ENCODE data around the gene SPEF1. TPM values are rescaled to one million over a fixed set of nuclear protein-coding genes. Genes with fewer than 3 reads are reported as not detected.

Gene SPEF1
- total RNA-seq, 1 experiment from 2014 or later = not detected

GRCh38 chr20:3760655-3761348, 20.4 kb downstream of the SPEF1 start:
- Mint-ChIP-seq H3K4me1 (ENCODE audit: insufficient read depth, unreplicated experiment) (peaks cover 2% of the 10 kb centered on the region), H3K4me3 (ENCODE audit: unreplicated experiment) (no peak overlapping the region), H3K36me3 (ENCODE audit: insufficient read depth, unreplicated experiment) (peaks cover 20% of the 10 kb centered on the region), H3K27ac (ENCODE audit: low read depth, unreplicated experiment) (no peak overlapping the region), H3K9me3 (ENCODE audit: unreplicated experiment) (no peaks in the 10 kb centered on the region), H3K27me3 (ENCODE audit: insufficient read depth, unreplicated experiment) (no peaks in the 10 kb centered on the region)
- intact Hi-C loops (cut with micrococcal nuclease) = no loop called here
- ChIA-PET CTCF (interaction anchor here (0.7 to 2.2 kb wide), 6 partner anchors 8 to 78 kb away, joined by 3 to 8 read pairs (median 6); partner anchors contain the start of gene SPEF1), POLR2A (no interaction called here)
- DNase-seq (ENCODE audit: unreplicated experiment) = no peak
- TF ChIP-seq CTCF (IDR thresholded peaks at IDR 0.05; ENCODE audit: unreplicated experiment) = no peak
- no TSS peak for BruUV-seq (replicated peaks)

- H3K4me3 Mint-ChIP-seq (ENCODE audit: unreplicated experiment) = no peak overlapping the region
- no peak for TF ChIP-seq CTCF (IDR thresholded peaks at IDR 0.05; ENCODE audit: unreplicated experiment)
- H3K36me3 Mint-ChIP-seq (ENCODE audit: insufficient read depth, unreplicated experiment) = peaks cover 26% of the 10 kb centered on the region
- no peaks in the 10 kb centered on the region for H3K9me3 Mint-ChIP-seq (ENCODE audit: unreplicated experiment)
- H3K27ac Mint-ChIP-seq (ENCODE audit: low read depth, unreplicated experiment) = no peak overlapping the region
- H3K27me3 Mint-ChIP-seq (ENCODE audit: insufficient read depth, unreplicated experiment) = no peaks in the 10 kb centered on the region
- DNase-seq (ENCODE audit: unreplicated experiment) = no peak
- BruUV-seq (replicated peaks) = no TSS peak
- ChIA-PET POLR2A (interaction anchor here (0.5 kb wide), 1 partner anchor 80 kb away, joined by 3 read pairs; no protein-coding TSS in a partner anchor), CTCF (interaction anchor here (0.6 to 2.2 kb wide), 5 partner anchors 9 to 79 kb away, joined by 3 to 8 read pairs (median 6); partner anchors contain the start of gene SPEF1)
- intact Hi-C loops (cut with micrococcal nuclease) = no loop called here
- no peaks in the 10 kb centered on the region for H3K4me1 Mint-ChIP-seq (ENCODE audit: insufficient read depth, unreplicated experiment)
Observed at GRCh38 chr20:3759884-3760283, 21.4 kb downstream of the SPEF1 start.

GRCh38 chr20:3759316-3759823, 21.9 kb downstream of the SPEF1 start:
- H3K4me3 Mint-ChIP-seq (ENCODE audit: unreplicated experiment) = no peak overlapping the region
- no peaks in the 10 kb centered on the region for H3K27me3 Mint-ChIP-seq (ENCODE audit: insufficient read depth, unreplicated experiment)
- no TSS peak for BruUV-seq (replicated peaks)
- no peak for TF ChIP-seq CTCF (IDR thresholded peaks at IDR 0.05; ENCODE audit: unreplicated experiment)
- H3K36me3 Mint-ChIP-seq (ENCODE audit: insufficient read depth, unreplicated experiment) = peaks cover 26% of the 10 kb centered on the region
- no peaks in the 10 kb centered on the region for H3K9me3 Mint-ChIP-seq (ENCODE audit: unreplicated experiment)
- no peak for DNase-seq (ENCODE audit: unreplicated experiment)
- ChIA-PET POLR2A (interaction anchor here (0.5 kb wide), 1 partner anchor 81 kb away, joined by 3 read pairs; no protein-coding TSS in a partner anchor), CTCF (interaction anchor here (0.6 to 2.2 kb wide), 5 partner anchors 10 to 79 kb away, joined by 3 to 8 read pairs (median 6); partner anchors contain the start of genes AP5S1 and SPEF1)
- intact Hi-C loops (cut with micrococcal nuclease) = no loop called here
- no peak overlapping the region for H3K27ac Mint-ChIP-seq (ENCODE audit: low read depth, unreplicated experiment)
- no peaks in the 10 kb centered on the region for H3K4me1 Mint-ChIP-seq (ENCODE audit: insufficient read depth, unreplicated experiment)

GRCh38 chr20:3758566-3758965, 22.7 kb downstream of the SPEF1 start:
- CTCF ChIA-PET = interaction anchor here (0.7 to 2.2 kb wide), 4 partner anchors 8 to 82 kb away, joined by 3 to 6 read pairs (median 5); partner anchors contain the start of gene AP5S1
- POLR2A ChIA-PET = no interaction called here
- DNase-seq (ENCODE audit: unreplicated experiment) = no peak
- Mint-ChIP-seq H3K36me3 (ENCODE audit: insufficient read depth, unreplicated experiment) (peaks cover 26% of the 10 kb centered on the region), H3K4me3 (ENCODE audit: unreplicated experiment) (no peak overlapping the region), H3K27ac (ENCODE audit: low read depth, unreplicated experiment) (no peak overlapping the region), H3K9me3 (ENCODE audit: unreplicated experiment) (no peaks in the 10 kb centered on the region), H3K4me1 (ENCODE audit: insufficient read depth, unreplicated experiment) (no peaks in the 10 kb centered on the region), H3K27me3 (ENCODE audit: insufficient read depth, unreplicated experiment) (no peaks in the 10 kb centered on the region)
- no TSS peak for BruUV-seq (replicated peaks)
- intact Hi-C loops (cut with micrococcal nuclease) = no loop called here
- no peak for TF ChIP-seq CTCF (IDR thresholded peaks at IDR 0.05; ENCODE audit: unreplicated experiment)

Data from MCF 10A (cell line).